ENCODE measurements around the gene TNS1.

TNS1 gene

GRCh38 chr2:217908544-217908943, 94.3 kb downstream of the TNS1 start:
- no peak overlapping the region for H3K4me3 ChIP-seq (ENCODE audit: low read depth in 1 of 2, low read length in 2 of 2)

DNA sequence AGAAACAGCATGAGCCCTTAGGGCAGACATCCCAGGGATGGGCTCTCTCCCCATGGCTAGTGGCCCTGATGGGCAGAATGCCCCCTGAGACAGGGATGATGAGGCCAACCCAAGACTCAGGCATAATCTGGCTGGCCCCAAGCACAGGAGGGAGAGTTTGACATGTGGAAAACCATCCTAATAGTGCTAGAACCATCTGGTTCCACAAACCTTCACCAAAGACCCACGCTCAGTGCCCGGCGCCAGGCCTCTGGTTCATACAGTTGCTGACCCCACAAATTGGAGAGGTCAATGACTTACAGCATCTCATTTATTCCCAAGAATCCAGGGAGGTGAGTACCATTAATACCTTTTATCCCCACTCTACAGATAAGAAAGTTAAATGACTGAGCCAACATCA, 95.5 kb downstream of the TNS1 start:
- H3K9ac ChIP-seq (ENCODE audit: low read length): peak overlapping the region; percentile 68
- H3K9me3 ChIP-seq (ENCODE audit: low read length): no peaks in the 10 kb centered on the region
- no peaks in the 10 kb centered on the region for H3K27me3 ChIP-seq (ENCODE audit: control insufficient read depth in 1 of 2, insufficient read depth in 2 of 2, low read length in 2 of 2)
- peaks cover 27% of the 10 kb centered on the region for H3K36me3 ChIP-seq (ENCODE audit: insufficient read depth, low read length)
- H3K27ac ChIP-seq (ENCODE audit: low read depth, low read length): peak overlapping the region; percentile 92
- no peak overlapping the region for H3K4me3 ChIP-seq (ENCODE audit: low read depth in 1 of 2, low read length in 2 of 2)
- H3K4me1 ChIP-seq (ENCODE audit: insufficient read depth, low read length): peaks cover 99% of the 10 kb centered on the region

More at GRCh38 chr2:217908544-217908943, 94.3 kb downstream of the TNS1 start:
- Histone ChIP-seq H3K27ac (ENCODE audit: low read depth, low read length) (peak overlapping the region; percentile 76), H3K27me3 (ENCODE audit: control insufficient read depth in 1 of 2, insufficient read depth in 2 of 2, low read length in 2 of 2) (no peaks in the 10 kb centered on the region), H3K9ac (ENCODE audit: low read length) (peak overlapping the region; percentile 36), H3K9me3 (ENCODE audit: low read length) (no peaks in the 10 kb centered on the region), H3K36me3 (ENCODE audit: insufficient read depth, low read length) (peaks cover 27% of the 10 kb centered on the region), H3K4me1 (ENCODE audit: insufficient read depth, low read length) (peaks cover 99% of the 10 kb centered on the region)

GRCh38 chr2:217906798-217907197, 96.0 kb downstream of the TNS1 start:
- H3K27ac ChIP-seq (ENCODE audit: low read depth, low read length): peak overlapping the region; percentile 92
- H3K36me3 ChIP-seq (ENCODE audit: insufficient read depth, low read length): peaks cover 27% of the 10 kb centered on the region
- H3K9ac ChIP-seq (ENCODE audit: low read length): peak overlapping the region; percentile 68
- no peak overlapping the region for H3K4me3 ChIP-seq (ENCODE audit: low read depth in 1 of 2, low read length in 2 of 2)
- H3K27me3 ChIP-seq (ENCODE audit: control insufficient read depth in 1 of 2, insufficient read depth in 2 of 2, low read length in 2 of 2): no peaks in the 10 kb centered on the region
- peaks cover 99% of the 10 kb centered on the region for H3K4me1 ChIP-seq (ENCODE audit: insufficient read depth, low read length)
- H3K9me3 ChIP-seq (ENCODE audit: low read length): no peaks in the 10 kb centered on the region

DNA sequence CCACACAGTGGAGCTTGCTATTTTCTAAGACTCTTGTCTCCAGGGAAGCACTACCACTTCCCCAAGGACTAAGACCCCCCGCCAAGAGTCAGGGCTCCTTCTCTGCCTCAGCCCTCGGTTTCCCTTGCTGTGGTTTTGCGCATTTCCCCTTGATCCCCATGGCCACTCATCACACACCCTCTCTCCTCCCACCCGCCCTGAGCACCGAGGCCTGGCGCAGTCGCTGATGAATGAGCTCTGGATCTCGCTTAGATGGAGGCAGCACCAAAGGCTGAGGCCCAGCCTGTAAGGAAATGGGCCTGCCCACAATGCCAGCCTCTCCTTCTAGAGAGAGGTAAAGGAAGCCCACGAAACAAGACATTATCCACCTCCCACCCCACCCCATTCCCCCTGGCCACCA, 96.9 kb downstream of the TNS1 start:
- Histone ChIP-seq H3K9me3 (ENCODE audit: low read length) (no peaks in the 10 kb centered on the region), H3K4me3 (ENCODE audit: low read depth in 1 of 2, low read length in 2 of 2) (no peak overlapping the region), H3K9ac (ENCODE audit: low read length) (peak overlapping the region; percentile 71), H3K27ac (ENCODE audit: low read depth, low read length) (peak overlapping the region; percentile 92), H3K27me3 (ENCODE audit: control insufficient read depth in 1 of 2, insufficient read depth in 2 of 2, low read length in 2 of 2) (no peaks in the 10 kb centered on the region), H3K4me1 (ENCODE audit: insufficient read depth, low read length) (peaks cover 99% of the 10 kb centered on the region), H3K36me3 (ENCODE audit: insufficient read depth, low read length) (peaks cover 36% of the 10 kb centered on the region)

DNA sequence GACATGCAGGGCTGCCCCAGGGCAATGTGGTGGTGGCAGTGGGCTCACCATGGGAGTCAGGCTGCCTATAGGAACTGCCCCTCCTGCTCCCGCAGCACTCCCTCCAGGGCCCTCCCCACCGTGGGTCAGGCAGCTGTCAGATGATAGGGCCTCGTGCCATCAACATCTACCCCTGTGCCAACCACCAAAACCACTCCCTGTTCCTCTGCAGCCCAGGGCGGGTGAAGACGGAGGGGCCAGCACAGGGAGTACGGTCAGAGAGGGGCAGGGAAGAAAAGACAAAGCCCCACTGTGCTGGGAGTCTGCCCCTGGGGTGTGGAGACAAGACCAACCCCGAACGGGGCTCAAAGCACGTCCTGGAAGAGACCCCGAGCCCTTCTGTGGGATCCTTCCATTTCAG, 97.4 kb downstream of the TNS1 start:
- H3K4me1 ChIP-seq (ENCODE audit: insufficient read depth, low read length): peaks cover 99% of the 10 kb centered on the region
- H3K27ac ChIP-seq (ENCODE audit: low read depth, low read length): peak overlapping the region; percentile 92
- H3K9ac ChIP-seq (ENCODE audit: low read length): peak overlapping the region; percentile 71
- H3K36me3 ChIP-seq (ENCODE audit: insufficient read depth, low read length): peaks cover 41% of the 10 kb centered on the region
- H3K4me3 ChIP-seq (ENCODE audit: low read depth in 1 of 2, low read length in 2 of 2): no peak overlapping the region
- no peaks in the 10 kb centered on the region for H3K9me3 ChIP-seq (ENCODE audit: low read length)
- no peaks in the 10 kb centered on the region for H3K27me3 ChIP-seq (ENCODE audit: control insufficient read depth in 1 of 2, insufficient read depth in 2 of 2, low read length in 2 of 2)

GRCh38 chr2:217904614-217904965, 98.2 kb downstream of the TNS1 start:
- H3K27me3 ChIP-seq (ENCODE audit: control insufficient read depth in 1 of 2, insufficient read depth in 2 of 2, low read length in 2 of 2): no peaks in the 10 kb centered on the region
- peak overlapping the region; percentile 71 for H3K9ac ChIP-seq (ENCODE audit: low read length)
- peak overlapping the region; percentile 92 for H3K27ac ChIP-seq (ENCODE audit: low read depth, low read length)
- H3K36me3 ChIP-seq (ENCODE audit: insufficient read depth, low read length): peaks cover 49% of the 10 kb centered on the region
- peak overlapping the region in 1 of 2 donors; percentile 7 for H3K4me3 ChIP-seq (ENCODE audit: low read depth in 1 of 2, low read length in 2 of 2)
- H3K9me3 ChIP-seq (ENCODE audit: low read length): no peaks in the 10 kb centered on the region
- peaks cover 99% of the 10 kb centered on the region for H3K4me1 ChIP-seq (ENCODE audit: insufficient read depth, low read length)

DNA sequence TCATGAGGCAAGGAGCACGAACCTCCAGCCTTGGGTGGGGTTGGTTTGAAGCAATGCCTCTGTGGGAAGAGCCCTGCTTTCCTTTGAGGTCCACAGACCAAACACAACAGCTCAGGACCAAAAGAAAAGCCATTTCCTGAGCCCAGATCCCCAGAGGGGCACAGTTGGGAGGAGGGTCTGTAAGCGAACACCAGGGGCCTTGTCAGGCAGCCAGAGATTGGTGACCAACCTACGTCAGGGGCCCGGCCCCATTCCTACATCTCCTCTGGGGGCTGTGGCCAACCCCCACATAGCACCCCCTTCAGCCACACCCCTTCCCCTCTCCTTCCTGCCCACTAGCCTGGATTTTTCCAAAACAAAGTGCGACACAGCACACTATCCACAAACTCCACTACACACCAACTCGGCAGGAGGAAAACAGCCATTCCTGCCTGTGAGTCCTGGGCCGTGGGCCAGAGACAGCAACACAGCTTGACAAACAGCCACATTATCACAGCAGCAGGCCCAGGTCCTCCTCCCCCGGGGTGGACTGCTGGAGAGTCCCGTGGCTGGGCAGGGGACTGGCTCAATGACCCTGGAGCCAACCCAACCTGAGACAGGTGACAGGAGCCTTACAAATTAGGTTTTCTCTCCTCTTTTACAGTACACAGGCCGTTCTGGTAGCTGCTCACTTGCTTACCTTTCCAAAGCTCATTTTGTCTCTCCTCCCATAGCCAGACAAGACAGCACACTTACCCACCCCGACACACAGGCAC, 98.8 kb downstream of the TNS1 start:
- peak overlapping the region; percentile 92 for H3K27ac ChIP-seq (ENCODE audit: low read depth, low read length)
- H3K4me3 ChIP-seq (ENCODE audit: low read depth in 1 of 2, low read length in 2 of 2): peak overlapping the region in 1 of 2 donors; percentile 7

DNA sequence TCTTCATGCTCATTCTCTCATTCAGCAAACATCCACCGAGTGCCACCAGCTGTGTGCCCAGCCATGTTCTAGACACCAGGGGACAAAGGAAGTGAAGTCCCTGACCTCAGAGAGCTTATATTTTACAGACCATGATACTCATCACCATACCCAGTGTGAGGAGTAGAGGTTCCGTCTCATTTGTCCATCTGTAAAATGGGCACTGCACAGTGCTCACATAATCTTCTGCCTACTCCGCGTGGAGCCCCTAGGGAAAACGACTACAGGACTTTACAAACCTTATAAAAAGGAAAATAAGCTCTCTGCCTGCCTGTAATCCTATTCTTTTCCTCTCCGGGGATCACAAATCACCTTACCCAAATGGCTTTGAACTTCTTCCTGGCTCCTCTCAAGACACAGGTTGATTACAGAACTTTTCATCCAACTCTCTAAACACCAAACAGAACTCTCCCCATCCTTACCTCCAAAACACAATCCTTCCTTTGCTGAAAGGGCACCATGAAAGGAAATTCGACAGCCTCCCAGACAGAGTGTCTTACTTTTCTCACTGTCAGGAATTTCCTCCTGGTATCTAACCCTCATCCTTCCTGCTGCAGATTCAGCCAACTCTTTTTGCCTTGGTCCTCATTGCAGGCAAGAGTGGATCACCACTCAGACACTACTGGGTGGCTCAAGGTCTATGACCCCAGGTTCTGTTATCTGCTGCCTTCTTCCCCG, 99.5 kb downstream of the TNS1 start:
- peaks cover 100% of the 10 kb centered on the region for H3K4me1 ChIP-seq (ENCODE audit: insufficient read depth, low read length)
- no peaks in the 10 kb centered on the region for H3K9me3 ChIP-seq (ENCODE audit: low read length)
- H3K36me3 ChIP-seq (ENCODE audit: insufficient read depth, low read length): peaks cover 55% of the 10 kb centered on the region
- peak overlapping the region; percentile 92 for H3K27ac ChIP-seq (ENCODE audit: low read depth, low read length)
- peak overlapping the region; percentile 71 for H3K9ac ChIP-seq (ENCODE audit: low read length)
- no peaks in the 10 kb centered on the region for H3K27me3 ChIP-seq (ENCODE audit: control insufficient read depth in 1 of 2, insufficient read depth in 2 of 2, low read length in 2 of 2)
- H3K4me3 ChIP-seq (ENCODE audit: low read depth in 1 of 2, low read length in 2 of 2): peak overlapping the region in 1 of 2 donors; percentile 7

More for the DNA sequence above, 98.8 kb downstream of the TNS1 start:
- Histone ChIP-seq H3K36me3 (ENCODE audit: insufficient read depth, low read length) (peaks cover 54% of the 10 kb centered on the region), H3K9ac (ENCODE audit: low read length) (peak overlapping the region; percentile 71), H3K27me3 (ENCODE audit: control insufficient read depth in 1 of 2, insufficient read depth in 2 of 2, low read length in 2 of 2) (no peaks in the 10 kb centered on the region), H3K4me1 (ENCODE audit: insufficient read depth, low read length) (peaks cover 99% of the 10 kb centered on the region), H3K9me3 (ENCODE audit: low read length) (no peaks in the 10 kb centered on the region)

DNA sequence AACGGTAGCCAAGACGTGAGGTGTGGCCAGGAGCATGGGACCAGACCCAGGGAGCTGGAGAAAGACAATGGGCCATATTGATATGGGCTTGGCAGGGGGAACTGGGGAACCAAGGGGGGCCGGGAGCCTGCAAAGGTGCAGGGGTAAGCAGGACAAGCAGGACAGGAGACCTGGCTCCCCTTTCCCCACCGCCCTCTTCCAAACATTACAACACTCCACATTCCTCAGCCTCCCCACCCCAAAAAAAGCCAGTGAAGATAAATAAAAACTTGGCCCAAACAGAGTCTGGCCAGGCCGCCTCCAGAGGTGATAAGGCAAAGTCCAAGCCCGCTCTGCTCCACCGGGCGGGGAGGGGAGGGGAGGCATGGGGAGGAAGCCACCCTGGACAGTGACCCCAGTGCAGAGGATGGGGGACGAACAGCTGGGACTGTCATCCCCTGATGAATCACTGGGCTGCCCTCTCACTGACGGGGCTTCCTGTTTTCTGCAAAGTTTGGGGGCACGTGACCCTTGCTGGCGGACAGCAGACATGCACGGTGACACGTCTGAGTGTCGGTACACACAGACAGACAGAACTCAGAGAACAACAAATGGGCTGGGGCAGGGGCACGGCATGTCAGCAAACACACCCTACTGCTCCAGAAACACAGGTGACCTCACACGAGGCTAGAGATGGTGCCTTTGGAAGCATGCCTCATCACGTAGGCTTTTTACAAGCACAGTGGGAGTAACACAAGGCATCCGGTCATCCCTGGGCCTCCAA, 100.2 kb downstream of the TNS1 start:
- Histone ChIP-seq H3K27ac (ENCODE audit: low read depth, low read length) (peak overlapping the region; percentile 92), H3K9ac (ENCODE audit: low read length) (no peak overlapping the region), H3K4me1 (ENCODE audit: insufficient read depth, low read length) (peaks cover 100% of the 10 kb centered on the region), H3K9me3 (ENCODE audit: low read length) (no peaks in the 10 kb centered on the region), H3K27me3 (ENCODE audit: control insufficient read depth in 1 of 2, insufficient read depth in 2 of 2, low read length in 2 of 2) (no peaks in the 10 kb centered on the region), H3K36me3 (ENCODE audit: insufficient read depth, low read length) (peaks cover 57% of the 10 kb centered on the region), H3K4me3 (ENCODE audit: low read depth in 1 of 2, low read length in 2 of 2) (peak overlapping the region in 1 of 2 donors; percentile 7)

DNA sequence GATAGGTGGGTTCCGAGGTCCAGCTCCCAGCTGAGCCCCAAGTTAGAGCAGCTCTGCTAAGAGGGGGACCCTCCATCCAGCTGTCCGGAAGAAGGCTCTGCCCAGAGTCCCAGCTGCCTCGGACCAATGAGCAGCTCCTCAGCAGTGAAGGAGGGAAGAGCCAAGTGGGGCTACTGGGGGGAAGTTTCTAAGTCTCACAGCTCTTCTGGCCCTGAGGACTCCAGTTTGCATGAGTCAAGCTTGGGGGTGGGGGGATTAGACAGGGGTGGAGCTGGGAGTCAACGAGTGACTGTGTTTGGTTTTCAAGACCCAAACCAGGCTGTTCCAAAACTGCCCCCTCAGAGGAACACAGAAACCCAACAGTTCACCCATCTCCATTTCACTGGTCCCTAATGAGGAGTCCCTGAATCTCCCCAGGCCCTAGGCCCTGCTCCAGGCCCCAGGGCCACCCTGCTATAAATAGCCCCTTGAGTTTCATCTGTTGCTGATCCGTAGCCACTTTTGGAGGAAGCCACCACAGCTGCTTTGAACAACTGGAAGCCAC, 100.9 kb downstream of the TNS1 start:
- Histone ChIP-seq H3K4me3 (ENCODE audit: low read depth in 1 of 2, low read length in 2 of 2) (no peak overlapping the region), H3K9ac (ENCODE audit: low read length) (peak overlapping the region; percentile 37)

DNA sequence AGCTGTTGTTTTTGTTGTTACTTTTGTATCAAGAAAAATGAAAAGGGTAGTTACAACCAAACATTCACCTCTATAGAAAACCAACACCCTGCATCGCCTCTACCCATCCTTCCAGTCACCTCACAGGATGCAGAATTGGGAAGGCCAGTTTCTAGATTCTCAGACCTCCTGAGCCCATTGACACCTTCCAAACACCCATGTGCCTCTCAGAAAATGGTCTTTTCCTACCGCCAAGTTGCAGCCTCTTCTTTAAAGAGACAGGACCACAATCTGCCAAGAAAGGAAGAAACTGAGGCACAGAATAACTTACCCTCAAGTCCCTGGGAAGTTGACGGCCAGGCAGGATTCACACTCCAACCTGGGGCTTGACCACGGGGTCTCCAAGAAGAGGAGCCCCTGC, 101.4 kb downstream of the TNS1 start:
- peaks cover 94% of the 10 kb centered on the region for H3K4me1 ChIP-seq (ENCODE audit: insufficient read depth, low read length)
- peak overlapping the region; percentile 37 for H3K9ac ChIP-seq (ENCODE audit: low read length)
- H3K27ac ChIP-seq (ENCODE audit: low read depth, low read length): peak overlapping the region; percentile 92
- H3K4me3 ChIP-seq (ENCODE audit: low read depth in 1 of 2, low read length in 2 of 2): no peak overlapping the region
- H3K36me3 ChIP-seq (ENCODE audit: insufficient read depth, low read length): peaks cover 65% of the 10 kb centered on the region
- H3K9me3 ChIP-seq (ENCODE audit: low read length): no peaks in the 10 kb centered on the region
- no peaks in the 10 kb centered on the region for H3K27me3 ChIP-seq (ENCODE audit: control insufficient read depth in 1 of 2, insufficient read depth in 2 of 2, low read length in 2 of 2)

More for the DNA sequence above, 100.9 kb downstream of the TNS1 start:
- H3K27ac ChIP-seq (ENCODE audit: low read depth, low read length): peak overlapping the region; percentile 92
- peaks cover 63% of the 10 kb centered on the region for H3K36me3 ChIP-seq (ENCODE audit: insufficient read depth, low read length)
- no peaks in the 10 kb centered on the region for H3K27me3 ChIP-seq (ENCODE audit: control insufficient read depth in 1 of 2, insufficient read depth in 2 of 2, low read length in 2 of 2)
- H3K9me3 ChIP-seq (ENCODE audit: low read length): no peaks in the 10 kb centered on the region
- H3K4me1 ChIP-seq (ENCODE audit: insufficient read depth, low read length): peaks cover 99% of the 10 kb centered on the region
